Caki2 (cell line): Measurements from ENCODE around the gene PRCC. TPM values are rescaled to one million over a fixed set of nuclear protein-coding genes. Genes with fewer than 3 reads are reported as not detected.

Experiments
- DNase-seq: peaks from one replicate; pipeline ENCODE4 v3.0.0-alpha.2; 2015; ENCODE audit warnings: low read depth
- in situ Hi-C: cut with HindIII; loops from 2 replicates; pipeline ENCODE4 v1.10.0; 2016; ENCODE audit warnings: low sequenced_read_pairs, low pct_unique_long_range_greater_than_20kb, mixed read lengths
- total RNA-seq: library from RNA; depleted of rRNA; stranded (reverse); fragments of >200 nt; shearing (Covaris generic); gene quantifications from 2 replicates; pipeline ENCODE4 v1.2.3, GENCODE V29; 2014; ENCODE audit warnings: low replicate concordance

The PRCC gene
- total RNA-seq, 1 experiment from 2014 or later = 50.9 TPM

GRCh38 chr1:156826630-156827029 is 59.3 kb downstream of the PRCC start:
- in situ Hi-C loops = no loop called here
- DNase-seq = no peak

- in situ Hi-C loops = no loop called here
- DNase-seq = no peak
Observed at GRCh38 chr1:156828400-156829124, 61.2 kb downstream of the PRCC start.

DNA sequence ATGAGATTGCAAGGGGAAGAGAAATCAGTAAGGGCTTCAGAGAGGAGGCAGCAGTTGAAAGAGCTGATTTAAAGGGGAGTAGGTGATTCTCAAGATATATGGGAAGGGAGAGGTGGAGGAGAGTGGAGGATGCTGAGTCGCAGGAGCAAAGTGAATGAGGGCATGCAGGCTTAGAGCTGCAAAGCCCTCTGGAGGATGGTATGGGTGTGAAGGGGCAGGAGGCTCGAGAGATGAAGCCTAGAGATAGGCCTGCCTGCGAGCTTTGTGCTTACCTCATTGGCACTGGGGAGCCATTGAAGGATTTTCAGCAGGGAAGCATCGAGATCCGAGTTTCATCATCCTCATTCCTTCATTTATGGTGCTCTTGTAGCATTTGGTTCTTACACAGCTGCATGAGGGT is 65.1 kb downstream of the PRCC start:
- DNase-seq = no peak
- in situ Hi-C loops = no loop called here

GRCh38 chr1:156833603-156834002 is 66.3 kb downstream of the PRCC start:
- in situ Hi-C loops = no loop called here
- no peak for DNase-seq

- in situ Hi-C loops = no loop called here
- no peak for DNase-seq
Observed at GRCh38 chr1:156834322-156834721, 67.0 kb downstream of the PRCC start.

DNA sequence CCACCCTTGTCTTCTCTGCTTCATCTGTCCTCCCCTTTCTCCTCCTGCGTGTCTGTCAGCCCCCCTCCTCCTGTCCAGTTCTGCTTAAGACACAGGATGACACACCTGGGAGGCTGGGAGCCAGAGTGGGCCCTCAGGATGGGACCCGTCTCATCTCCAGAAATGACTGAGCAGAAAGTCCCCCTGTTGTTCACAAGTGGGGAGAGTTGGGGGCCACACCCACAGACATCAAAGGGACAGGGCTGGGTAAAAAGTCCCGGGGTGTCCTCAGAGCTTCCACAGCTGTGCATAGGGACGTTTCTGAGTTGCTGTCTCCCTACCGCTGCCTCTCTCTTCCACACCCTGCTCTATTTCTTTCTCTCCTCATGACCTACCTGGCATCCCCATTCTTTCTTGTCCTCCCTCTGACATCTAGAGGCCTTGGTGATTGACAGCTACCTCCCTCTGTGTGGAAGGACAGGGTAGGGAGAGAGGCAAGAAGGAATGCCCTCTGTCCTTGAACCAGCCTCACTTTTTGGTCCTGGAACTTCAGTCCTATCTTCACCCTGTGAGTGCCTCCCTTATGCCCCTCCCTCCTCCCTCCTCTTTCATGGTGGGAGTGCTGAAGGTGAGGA is 68.8 kb downstream of the PRCC start:
- in situ Hi-C loops = no loop called here
- no peak for DNase-seq

- DNase-seq = no peak
- in situ Hi-C loops = no loop called here
Observed at GRCh38 chr1:156836892-156837291, 69.6 kb downstream of the PRCC start.

DNA sequence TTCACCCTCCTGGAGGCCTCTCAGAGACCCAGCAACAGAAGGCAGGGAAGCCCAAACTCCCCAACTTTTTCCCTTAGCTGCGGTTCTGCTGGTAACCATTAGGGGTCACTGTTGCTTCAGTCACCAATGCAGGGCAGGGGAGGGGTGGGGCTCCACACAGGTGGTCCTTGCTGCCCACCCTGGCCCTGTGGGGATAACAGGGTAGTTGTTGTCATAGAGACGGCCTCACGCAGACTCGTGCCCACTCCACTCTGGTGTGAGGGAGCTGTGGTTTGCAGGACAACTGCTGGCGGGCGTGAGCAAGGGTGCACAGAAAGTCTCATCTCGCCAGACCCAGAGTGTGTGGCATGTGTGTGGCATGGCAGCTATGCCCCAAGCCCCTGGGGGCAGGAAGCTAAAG is 71.6 kb downstream of the PRCC start:
- no peak for DNase-seq
- in situ Hi-C loops = no loop called here

DNA sequence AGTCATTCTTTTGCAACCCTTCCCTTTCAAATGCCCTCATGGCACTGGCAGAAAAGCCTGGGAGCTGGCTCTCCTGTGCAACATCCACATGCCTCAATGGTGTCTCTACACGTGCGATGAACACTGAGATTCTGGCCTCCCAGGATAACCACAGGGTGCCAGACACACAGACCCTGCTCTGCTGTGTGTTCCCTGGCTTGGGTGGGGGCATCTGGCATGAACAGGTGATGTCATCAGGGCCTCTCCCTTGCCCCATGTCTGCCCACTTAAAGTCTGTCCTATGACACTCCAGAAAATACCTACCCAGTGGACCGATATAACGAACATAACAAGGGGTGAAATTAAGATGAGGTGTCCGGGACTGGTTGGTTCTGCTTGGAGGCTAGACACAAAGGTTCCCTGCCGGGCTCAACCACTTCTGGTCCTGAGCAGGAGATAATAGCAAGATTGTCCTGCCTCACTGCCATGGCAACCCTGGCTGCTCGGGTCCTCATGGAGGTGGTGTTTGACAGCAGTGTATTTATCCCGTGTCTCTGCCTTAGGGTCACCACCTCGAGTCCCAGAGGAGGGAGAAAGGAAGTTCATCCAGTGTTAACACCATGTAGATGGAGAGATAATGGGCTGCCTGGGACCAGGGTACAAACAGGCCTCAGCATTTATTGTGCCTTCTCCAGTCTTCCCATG is 72.2 kb downstream of the PRCC start:
- in situ Hi-C loops = no loop called here
- no peak for DNase-seq

DNA sequence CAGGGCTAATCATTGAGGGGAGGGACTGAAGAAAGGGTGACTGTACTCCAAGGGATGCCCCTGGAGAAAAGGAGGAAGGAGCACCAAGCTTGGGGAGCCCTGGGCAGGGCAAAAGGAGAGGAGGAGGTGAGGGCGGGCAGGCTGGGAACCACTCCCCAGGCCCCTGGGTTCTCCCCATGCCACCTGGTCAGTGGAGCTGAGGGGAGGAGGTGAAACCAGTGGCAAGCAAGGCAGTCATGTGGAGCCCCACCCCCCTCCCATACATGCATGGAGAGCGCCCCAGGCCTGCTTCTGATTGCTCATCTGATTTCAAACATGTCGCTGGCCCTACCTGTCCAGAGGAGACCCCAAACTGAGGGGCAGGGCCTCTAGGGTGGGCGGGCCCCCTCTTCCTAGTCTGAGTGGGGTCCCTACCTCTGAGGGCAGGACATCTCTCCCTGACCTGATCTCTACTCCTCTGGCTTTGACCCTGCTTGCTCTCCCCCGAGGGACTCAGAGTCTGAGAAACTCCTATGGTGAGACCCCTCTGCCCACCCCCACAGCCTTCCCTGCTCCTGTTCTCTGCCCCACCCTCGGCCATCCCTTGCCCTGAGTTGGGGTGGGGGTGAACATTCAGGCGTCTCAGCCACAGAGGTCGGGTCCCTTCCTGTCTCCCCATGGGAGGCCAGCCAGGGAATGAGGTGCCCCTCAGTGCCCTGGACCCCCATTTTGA is 73.0 kb downstream of the PRCC start:
- DNase-seq = no peak
- in situ Hi-C loops = no loop called here

DNA sequence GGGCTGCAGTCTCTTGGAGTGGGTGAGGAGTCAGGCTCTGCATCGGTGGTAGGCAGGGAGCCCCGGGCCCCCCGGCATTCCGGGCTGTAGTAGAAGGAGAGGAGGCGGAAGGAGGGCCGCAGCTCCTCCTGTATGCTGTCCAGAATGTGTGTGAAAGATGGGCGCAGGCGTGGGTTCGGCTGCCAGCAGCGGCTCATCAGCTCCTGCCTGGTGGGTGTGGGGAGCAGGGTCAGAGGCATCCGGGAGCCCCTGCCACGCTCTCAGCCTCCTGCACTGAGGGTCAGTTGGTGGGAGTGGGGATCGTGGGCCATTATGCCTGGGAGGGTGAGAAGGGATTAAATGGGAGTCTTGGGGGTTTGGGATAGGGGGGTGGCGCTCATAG is 73.6 kb downstream of the PRCC start:
- in situ Hi-C loops = no loop called here
- no peak for DNase-seq

- in situ Hi-C loops = no loop called here
- DNase-seq = no peak
Observed at GRCh38 chr1:156841295-156841855, 74.0 kb downstream of the PRCC start.

DNA sequence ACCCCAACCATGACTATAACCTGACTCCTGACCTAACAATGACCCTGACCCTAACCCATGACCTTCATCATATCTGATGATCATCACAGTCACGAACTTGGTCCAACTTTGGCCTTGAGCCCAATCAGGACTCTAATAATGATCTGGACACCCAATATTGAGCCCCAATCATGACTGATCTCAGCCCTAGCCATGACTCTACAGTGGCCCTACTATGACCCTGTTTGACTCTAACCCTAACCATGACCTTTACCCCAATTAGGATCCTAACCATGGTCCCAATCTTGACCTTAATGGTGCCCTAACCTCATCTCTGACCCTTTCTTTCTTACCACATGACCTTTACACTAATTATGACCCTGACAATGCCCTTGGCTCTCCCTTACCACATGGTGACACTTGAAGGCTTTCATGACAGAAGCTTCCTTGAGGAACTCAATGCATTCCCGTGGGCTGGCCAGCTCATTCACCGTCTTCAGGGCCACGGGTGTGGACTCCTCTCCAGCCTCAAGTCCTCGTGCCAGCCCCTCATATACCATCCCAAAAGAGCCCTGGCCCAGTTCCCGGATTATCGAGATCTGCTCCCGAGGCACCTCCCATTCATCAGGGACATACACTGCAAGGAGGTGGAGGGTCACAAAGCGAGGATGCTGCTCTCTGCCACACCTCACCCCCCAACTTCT is 75.4 kb downstream of the PRCC start:
- in situ Hi-C loops = no loop called here
- DNase-seq = no peak

DNA sequence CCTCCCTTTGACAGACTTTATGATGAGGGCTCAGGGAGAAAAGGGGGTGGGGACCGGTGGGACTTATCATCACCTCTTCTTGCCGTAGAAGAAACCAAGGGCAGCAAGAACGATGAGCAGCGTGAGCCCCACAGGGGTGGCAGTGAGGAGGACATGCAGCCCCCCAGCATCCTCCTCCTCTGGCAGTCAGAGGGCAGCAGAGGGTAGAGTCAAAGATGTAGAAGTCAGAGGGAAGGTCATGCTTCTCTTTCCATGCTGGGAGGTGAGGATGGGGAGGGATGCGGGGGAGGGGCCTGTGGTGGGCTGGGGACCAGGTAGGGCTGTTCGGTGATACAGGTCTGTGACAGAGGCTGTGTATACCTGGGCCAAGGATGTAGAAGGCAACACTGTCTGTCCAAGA is 76.8 kb downstream of the PRCC start:
- in situ Hi-C loops = no loop called here
- no peak for DNase-seq

GRCh38 chr1:156844638-156845037 is 77.3 kb downstream of the PRCC start:
- no peak for DNase-seq
- in situ Hi-C loops = no loop called here

- no peak for DNase-seq
- in situ Hi-C loops = no loop called here
Observed at GRCh38 chr1:156845055-156845952, 78.0 kb downstream of the PRCC start.

DNA sequence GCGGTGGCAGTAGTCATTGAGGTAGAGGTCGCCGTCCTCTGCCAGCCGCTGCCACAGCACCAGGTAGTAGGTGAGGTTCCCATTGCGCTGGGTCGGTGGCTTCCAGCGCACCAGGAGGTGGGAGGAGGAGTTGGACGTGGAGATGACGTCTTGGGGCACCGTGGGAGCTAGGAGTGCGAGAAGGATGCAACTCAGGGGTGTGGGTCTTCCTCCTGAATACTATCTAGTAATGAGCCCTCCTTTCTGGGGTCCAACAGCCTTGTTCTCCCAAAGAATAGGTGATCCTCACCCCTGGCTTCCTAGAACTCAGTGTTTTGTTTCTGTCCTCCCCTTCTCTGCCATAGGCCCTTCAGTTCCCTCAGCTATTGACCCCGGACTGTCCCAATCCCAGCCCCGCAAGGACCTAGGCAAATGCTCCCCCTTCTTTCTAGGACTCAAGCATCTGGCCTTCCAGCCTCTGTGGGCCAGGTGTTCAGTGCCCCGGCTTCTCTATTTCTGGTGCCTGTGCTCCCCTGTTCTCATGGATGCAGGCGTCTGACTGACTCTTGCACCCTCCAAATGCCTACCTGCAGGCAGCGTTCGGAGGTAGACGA is 78.7 kb downstream of the PRCC start:
- DNase-seq = no peak
- in situ Hi-C loops = no loop called here
